ENCODE data around the gene GLOD4.
"Not testable (repeated sequence)": the region's sequence is repeated elsewhere in the genome, so short reads cannot be mapped to it uniquely, and the experiment has no call there.

GLOD4 gene

GRCh38 chr17:796609-797008 is 14.5 kb upstream of the GLOD4 start:
- no peak overlapping the region for H3K4me3 ChIP-seq (ENCODE audit: low read depth, low read length)
- TF ChIP-seq CTCF (IDR thresholded peaks at IDR 0.05; ENCODE audit: control insufficient read depth, extremely low read depth, insufficient read depth), result no peak
- no peak for DNase-seq (ENCODE audit: low read depth)

GRCh38 chr17:795721-796120 is 13.6 kb upstream of the GLOD4 start:
- no peak for TF ChIP-seq CTCF (IDR thresholded peaks at IDR 0.05; ENCODE audit: control insufficient read depth, extremely low read depth, insufficient read depth)
- DNase-seq (ENCODE audit: low read depth), result no peak
- H3K4me3 ChIP-seq (ENCODE audit: low read depth, low read length), result no peak overlapping the region

- no peak for DNase-seq (ENCODE audit: low read depth)
- H3K4me3 ChIP-seq (ENCODE audit: low read depth, low read length), result peak overlapping the region; percentile 23
- no peak for TF ChIP-seq CTCF (IDR thresholded peaks at IDR 0.05; ENCODE audit: control insufficient read depth, extremely low read depth, insufficient read depth)
Measured at GRCh38 chr17:795276-795675, 13.2 kb upstream of the GLOD4 start.

- H3K4me3 ChIP-seq (ENCODE audit: low read depth, low read length), result peak overlapping the region; percentile 23
- DNase-seq (ENCODE audit: low read depth), result peak; percentile 73
- TF ChIP-seq CTCF (IDR thresholded peaks at IDR 0.05; ENCODE audit: control insufficient read depth, extremely low read depth, insufficient read depth), result peak; percentile 94
Measured at GRCh38 chr17:794876-795275, 12.8 kb upstream of the GLOD4 start.

GRCh38 chr17:792277-792676 is 10.2 kb upstream of the GLOD4 start:
- no peak for TF ChIP-seq CTCF (IDR thresholded peaks at IDR 0.05; ENCODE audit: control insufficient read depth, extremely low read depth, insufficient read depth)
- no peak overlapping the region for H3K4me3 ChIP-seq (ENCODE audit: low read depth, low read length)
- DNase-seq (ENCODE audit: low read depth), result no peak

- no peak for DNase-seq (ENCODE audit: low read depth)
- TF ChIP-seq CTCF (IDR thresholded peaks at IDR 0.05; ENCODE audit: control insufficient read depth, extremely low read depth, insufficient read depth), result no peak
- H3K4me3 ChIP-seq (ENCODE audit: low read depth, low read length), result no peak overlapping the region
Measured at GRCh38 chr17:791829-792228, 9.7 kb upstream of the GLOD4 start.

GRCh38 chr17:790874-791247 is 8.8 kb upstream of the GLOD4 start:
- not testable (repeated sequence) for H3K4me3 ChIP-seq (ENCODE audit: low read depth, low read length); DNase-seq (ENCODE audit: low read depth)

GRCh38 chr17:789931-790873 is 8.1 kb upstream of the GLOD4 start:
- not testable (repeated sequence) for DNase-seq (ENCODE audit: low read depth); H3K4me3 ChIP-seq (ENCODE audit: low read depth, low read length)

Data from LNCaP clone FGC (cell line).